ENCODE data around the gene DSC3.

Gene DSC3

GRCh38 chr18:31056296-31056695 lies 13.8 kb upstream of the DSC3 start:
- no peak for DNase-seq (ENCODE audit: low read depth)
- H3K4me3 ChIP-seq (replicated peaks; ENCODE audit: low read depth, low read length): no peak overlapping the region
- TF ChIP-seq, protein P1, sequence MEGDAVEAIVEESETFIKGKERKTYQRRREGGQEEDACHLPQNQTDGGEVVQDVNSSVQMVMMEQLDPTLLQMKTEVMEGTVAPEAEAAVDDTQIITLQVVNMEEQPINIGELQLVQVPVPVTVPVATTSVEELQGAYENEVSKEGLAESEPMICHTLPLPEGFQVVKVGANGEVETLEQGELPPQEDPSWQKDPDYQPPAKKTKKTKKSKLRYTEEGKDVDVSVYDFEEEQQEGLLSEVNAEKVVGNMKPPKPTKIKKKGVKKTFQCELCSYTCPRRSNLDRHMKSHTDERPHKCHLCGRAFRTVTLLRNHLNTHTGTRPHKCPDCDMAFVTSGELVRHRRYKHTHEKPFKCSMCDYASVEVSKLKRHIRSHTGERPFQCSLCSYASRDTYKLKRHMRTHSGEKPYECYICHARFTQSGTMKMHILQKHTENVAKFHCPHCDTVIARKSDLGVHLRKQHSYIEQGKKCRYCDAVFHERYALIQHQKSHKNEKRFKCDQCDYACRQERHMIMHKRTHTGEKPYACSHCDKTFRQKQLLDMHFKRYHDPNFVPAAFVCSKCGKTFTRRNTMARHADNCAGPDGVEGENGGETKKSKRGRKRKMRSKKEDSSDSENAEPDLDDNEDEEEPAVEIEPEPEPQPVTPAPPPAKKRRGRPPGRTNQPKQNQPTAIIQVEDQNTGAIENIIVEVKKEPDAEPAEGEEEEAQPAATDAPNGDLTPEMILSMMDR (IDR thresholded peaks at IDR 0.05; ENCODE audit: low read length, missing control alignments): no peak

DNA sequence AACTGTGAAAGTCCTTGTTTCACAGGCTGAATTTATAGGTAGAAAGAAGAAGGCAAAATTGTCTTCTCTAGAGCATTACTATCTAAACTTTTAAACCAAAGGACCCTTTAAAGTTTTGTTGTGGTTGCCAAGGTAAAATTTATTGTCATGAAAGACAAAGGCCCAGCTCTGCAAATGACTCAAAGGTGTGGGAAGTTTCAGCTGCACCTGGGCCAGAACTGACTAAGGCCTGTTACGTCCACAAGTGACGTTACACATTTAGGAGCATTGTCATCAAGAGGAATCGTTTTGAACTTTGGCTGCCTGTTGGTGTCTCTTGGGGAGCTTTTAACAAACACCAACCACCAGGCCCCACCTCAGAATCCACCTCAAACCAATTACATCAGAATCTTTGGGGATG lies 8.1 kb upstream of the DSC3 start:
- TF ChIP-seq, protein P1 (IDR thresholded peaks at IDR 0.05; ENCODE audit: low read length, missing control alignments): no peak
- H3K4me3 ChIP-seq (replicated peaks; ENCODE audit: low read depth, low read length): no peak overlapping the region
- DNase-seq (ENCODE audit: low read depth): no peak

- peak; percentile 33 for DNase-seq (ENCODE audit: low read depth)
Measured at GRCh38 chr18:31049189-31049588, 6.6 kb upstream of the DSC3 start.

DNA sequence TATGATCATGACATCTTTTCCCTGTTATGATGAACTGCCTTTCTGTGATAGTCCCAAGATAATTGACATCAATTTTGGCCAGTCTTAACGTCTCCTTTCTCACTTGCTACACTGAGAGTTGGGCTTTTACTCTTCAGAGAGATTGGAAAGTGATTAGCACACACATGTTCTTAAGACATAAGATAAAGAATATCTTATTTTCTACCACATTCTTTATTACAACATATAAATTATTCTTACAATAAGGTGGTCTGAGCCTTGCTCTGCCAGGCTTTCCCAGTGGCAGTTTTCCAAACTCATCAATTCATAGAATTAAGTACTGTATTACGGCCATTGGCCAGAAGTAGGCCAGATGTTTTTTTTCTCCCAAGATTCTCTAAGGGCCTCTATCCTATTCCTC lies 5.7 kb upstream of the DSC3 start:
- H3K4me3 ChIP-seq (replicated peaks; ENCODE audit: low read depth, low read length): no peak overlapping the region
- TF ChIP-seq, protein P1 (IDR thresholded peaks at IDR 0.05; ENCODE audit: low read length, missing control alignments): no peak
- DNase-seq (ENCODE audit: low read depth): no peak

More at GRCh38 chr18:31049189-31049588, 6.6 kb upstream of the DSC3 start:
- H3K4me3 ChIP-seq (replicated peaks; ENCODE audit: low read depth, low read length): no peak overlapping the region
- TF ChIP-seq, protein P1 (IDR thresholded peaks at IDR 0.05; ENCODE audit: low read length, missing control alignments): no peak

DNA sequence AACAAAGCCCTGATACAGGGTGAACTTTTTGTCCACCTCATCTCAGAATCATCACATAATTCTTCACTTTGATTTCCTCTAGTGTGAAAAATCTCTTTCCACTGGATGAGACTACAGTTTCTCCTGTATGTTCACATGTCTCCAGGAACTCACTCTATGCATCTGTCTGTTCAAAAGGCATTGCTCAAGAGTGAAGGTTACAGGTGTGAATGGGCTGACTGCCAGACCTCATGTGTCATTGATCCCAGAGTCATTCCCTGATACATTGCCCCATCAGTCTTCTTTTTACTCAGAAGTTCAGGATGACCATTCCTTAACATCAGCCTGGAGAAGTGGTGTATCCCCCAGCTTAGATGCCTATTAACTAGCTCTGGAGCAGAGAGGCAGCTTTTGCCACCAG lies 4.4 kb upstream of the DSC3 start:
- DNase-seq (ENCODE audit: low read depth): no peak
- TF ChIP-seq, protein P1 (IDR thresholded peaks at IDR 0.05; ENCODE audit: low read length, missing control alignments): no peak
- no peak overlapping the region for H3K4me3 ChIP-seq (replicated peaks; ENCODE audit: low read depth, low read length)

- DNase-seq (ENCODE audit: low read depth): no peak
- TF ChIP-seq, protein P1 (IDR thresholded peaks at IDR 0.05; ENCODE audit: low read length, missing control alignments): no peak
- H3K4me3 ChIP-seq (replicated peaks; ENCODE audit: low read depth, low read length): no peak overlapping the region
Measured at GRCh38 chr18:31045599-31045998, 3.1 kb upstream of the DSC3 start.

DNA sequence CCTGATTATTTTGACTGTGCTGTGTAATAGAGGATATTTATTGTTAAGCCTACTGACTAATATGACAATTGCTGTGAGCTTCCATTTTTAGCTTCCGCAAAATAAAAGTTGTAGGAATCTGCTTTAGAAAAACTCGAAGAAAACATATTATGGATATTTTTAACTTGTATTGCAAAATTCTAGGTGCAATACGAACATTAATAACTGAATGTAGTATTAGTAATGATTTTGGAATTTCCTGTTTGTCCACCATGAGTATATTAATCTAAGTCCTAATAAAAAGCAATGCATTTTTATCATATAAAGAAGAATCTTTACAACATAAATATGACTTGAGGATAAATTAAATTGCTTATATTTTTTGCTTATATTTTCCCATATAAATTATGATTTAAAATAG lies 2.4 kb upstream of the DSC3 start:
- no peak overlapping the region for H3K4me3 ChIP-seq (replicated peaks; ENCODE audit: low read depth, low read length)
- TF ChIP-seq, protein P1 (IDR thresholded peaks at IDR 0.05; ENCODE audit: low read length, missing control alignments): no peak
- DNase-seq (ENCODE audit: low read depth): peak; percentile 66

Measured in fibroblast of pulmonary artery (primary cell).